MM.1S (cell line): Measurements from ENCODE around the gene RHOC.

Source experiments
- DNase-seq: peaks from one replicate; pipeline ENCODE4 v3.0.0-alpha.2; 2015
- H2AFZ ChIP-seq: fragments of 300-600 bp; sonication (generic); 2 replicates; pipeline ENCODE4 v1.6.0; 2016; ENCODE audit warnings: antibody characterized with exemption, low read length
- H3F3A ChIP-seq: fragments of 300-600 bp; sonication (generic); 2 replicates; pipeline ENCODE4 v1.6.1; 2016; ENCODE audit warnings: mild to moderate bottlenecking, antibody characterized with exemption, low read length, moderate library complexity, mixed read lengths; ENCODE audit not compliant: insufficient read depth
- H3K27ac ChIP-seq: fragments of 300-600 bp; sonication (generic); 2 replicates; pipeline ENCODE4 v1.5.1; 2016; ENCODE audit warnings: mild to moderate bottlenecking, low read length
- H3K27me3 ChIP-seq: fragments of 300-600 bp; sonication (generic); replicated peaks from 2 replicates; pipeline ENCODE4 v1.6.0; 2016; ENCODE audit warnings: low read length; ENCODE audit not compliant: insufficient read depth
- H3K36me3 ChIP-seq: fragments of 300-600 bp; sonication (generic); replicated peaks from 2 replicates; pipeline ENCODE4 v1.6.1; 2016; ENCODE audit warnings: mild to moderate bottlenecking, low read length, mixed read lengths; ENCODE audit not compliant: insufficient read depth
- H3K4me1 ChIP-seq: fragments of 300-600 bp; sonication (generic); 2 replicates; pipeline ENCODE4 v1.6.1; 2016; ENCODE audit warnings: low read length, mixed read lengths
- H3K4me2 ChIP-seq: fragments of 300-600 bp; sonication (generic); 2 replicates; pipeline ENCODE4 v1.6.0; 2016; ENCODE audit warnings: low read depth, low read length
- H3K4me3 ChIP-seq: fragments of 300-600 bp; sonication (generic); 2 replicates; pipeline ENCODE4 v1.5.1; 2016; ENCODE audit warnings: low read length, mixed read lengths
- H3K79me2 ChIP-seq: fragments of 300-600 bp; sonication (generic); 2 replicates; pipeline ENCODE4 v1.6.1; 2016; ENCODE audit warnings: mixed run types, low read length, mixed read lengths
- H3K9ac ChIP-seq: fragments of 300-600 bp; sonication (generic); 2 replicates; pipeline ENCODE4 v1.6.1; 2016; ENCODE audit warnings: low read length, mixed read lengths
- H3K9me2 ChIP-seq: fragments of 300-600 bp; sonication (generic); replicated peaks from 2 replicates; pipeline ENCODE4 v1.6.1; 2016; ENCODE audit warnings: mild to moderate bottlenecking, low read length, mixed read lengths; ENCODE audit not compliant: insufficient read depth
- H3K9me3 ChIP-seq: fragments of 300-600 bp; sonication (generic); replicated peaks from 2 replicates; pipeline ENCODE4 v1.6.1; 2016; ENCODE audit warnings: mild to moderate bottlenecking, low read length, mixed read lengths; ENCODE audit not compliant: insufficient read depth
- H4K20me1 ChIP-seq: fragments of 300-600 bp; sonication (generic); 2 replicates; pipeline ENCODE4 v1.6.1; 2016; ENCODE audit warnings: mild to moderate bottlenecking, low read length, moderate library complexity, mixed read lengths; ENCODE audit not compliant: insufficient read depth
- EZH2 ChIP-seq: fragments of 300-600 bp; sonication (generic); optimal IDR thresholded peaks from 2 replicates; pipeline ENCODE3; 2017; ENCODE audit warnings: low read depth, mild to moderate bottlenecking, antibody characterized with exemption, low read length, mixed read lengths
- EZH2phosphoT487 ChIP-seq: fragments of 300-600 bp; sonication (generic); IDR thresholded peaks from 2 replicates; pipeline ENCODE4 v1.6.1; 2018; ENCODE audit warnings: antibody characterized with exemption, low read length
- TF ChIP-seq, protein P1 (sequence below): fragments of 300-600 bp; sonication (generic); IDR thresholded peaks from 2 replicates; pipeline ENCODE4 v1.5.1; 2016; ENCODE audit warnings: antibody characterized with exemption, low read length, mixed read lengths

Gene RHOC

DNA sequence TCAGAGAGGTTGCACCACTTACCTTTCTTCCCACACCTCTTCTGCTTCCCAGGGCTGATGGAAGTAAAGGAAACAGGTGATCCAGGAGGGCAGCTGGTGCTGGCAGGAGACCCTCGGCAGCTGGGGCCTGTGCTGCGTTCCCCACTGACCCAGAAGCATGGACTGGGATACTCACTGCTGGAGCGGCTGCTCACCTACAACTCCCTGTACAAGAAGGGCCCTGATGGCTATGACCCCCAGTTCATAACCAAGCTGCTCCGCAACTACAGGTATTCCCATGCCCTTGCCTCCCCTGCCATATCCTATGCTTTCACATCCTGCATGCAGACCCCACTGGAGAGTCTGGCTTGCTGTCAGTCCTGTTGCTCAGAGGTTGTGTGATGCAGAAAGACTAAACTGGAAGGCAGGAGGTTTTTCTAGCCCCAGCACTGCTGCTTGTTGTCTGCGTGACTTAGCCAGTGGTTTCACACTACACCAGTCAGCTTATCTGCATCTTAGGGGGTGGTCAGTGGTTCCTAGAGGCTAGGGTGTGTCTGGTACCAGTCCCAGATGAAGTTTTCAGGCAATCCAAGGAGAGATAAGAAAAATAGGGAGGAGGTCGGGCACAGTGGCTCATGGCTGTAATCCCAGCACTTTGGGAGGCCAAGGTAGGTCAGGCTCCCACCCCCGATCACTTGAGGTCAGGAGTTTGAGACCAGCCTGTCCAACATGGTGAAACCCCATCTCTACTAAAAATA lies 10.2 kb downstream of the RHOC start:
- TF ChIP-seq EZH2phosphoT487: no peak
- TF ChIP-seq, protein P1, sequence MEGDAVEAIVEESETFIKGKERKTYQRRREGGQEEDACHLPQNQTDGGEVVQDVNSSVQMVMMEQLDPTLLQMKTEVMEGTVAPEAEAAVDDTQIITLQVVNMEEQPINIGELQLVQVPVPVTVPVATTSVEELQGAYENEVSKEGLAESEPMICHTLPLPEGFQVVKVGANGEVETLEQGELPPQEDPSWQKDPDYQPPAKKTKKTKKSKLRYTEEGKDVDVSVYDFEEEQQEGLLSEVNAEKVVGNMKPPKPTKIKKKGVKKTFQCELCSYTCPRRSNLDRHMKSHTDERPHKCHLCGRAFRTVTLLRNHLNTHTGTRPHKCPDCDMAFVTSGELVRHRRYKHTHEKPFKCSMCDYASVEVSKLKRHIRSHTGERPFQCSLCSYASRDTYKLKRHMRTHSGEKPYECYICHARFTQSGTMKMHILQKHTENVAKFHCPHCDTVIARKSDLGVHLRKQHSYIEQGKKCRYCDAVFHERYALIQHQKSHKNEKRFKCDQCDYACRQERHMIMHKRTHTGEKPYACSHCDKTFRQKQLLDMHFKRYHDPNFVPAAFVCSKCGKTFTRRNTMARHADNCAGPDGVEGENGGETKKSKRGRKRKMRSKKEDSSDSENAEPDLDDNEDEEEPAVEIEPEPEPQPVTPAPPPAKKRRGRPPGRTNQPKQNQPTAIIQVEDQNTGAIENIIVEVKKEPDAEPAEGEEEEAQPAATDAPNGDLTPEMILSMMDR: no peak
- H2AFZ ChIP-seq: no peak overlapping the region
- H3K9ac ChIP-seq: no peak overlapping the region
- H3K36me3 ChIP-seq: no peaks in the 10 kb centered on the region
- H3K27me3 ChIP-seq: no peaks in the 10 kb centered on the region
- H3K27ac ChIP-seq: no peak overlapping the region
- no peaks in the 10 kb centered on the region for H3K9me3 ChIP-seq
- no peaks in the 10 kb centered on the region for H4K20me1 ChIP-seq
- peaks cover 13% of the 10 kb centered on the region for H3K4me1 ChIP-seq
- no peak overlapping the region for H3K4me2 ChIP-seq
- no peaks in the 10 kb centered on the region for H3F3A ChIP-seq
- H3K4me3 ChIP-seq: no peak overlapping the region
- no peaks in the 10 kb centered on the region for H3K79me2 ChIP-seq
- DNase-seq: no peak
- H3K9me2 ChIP-seq: no peaks in the 10 kb centered on the region

DNA sequence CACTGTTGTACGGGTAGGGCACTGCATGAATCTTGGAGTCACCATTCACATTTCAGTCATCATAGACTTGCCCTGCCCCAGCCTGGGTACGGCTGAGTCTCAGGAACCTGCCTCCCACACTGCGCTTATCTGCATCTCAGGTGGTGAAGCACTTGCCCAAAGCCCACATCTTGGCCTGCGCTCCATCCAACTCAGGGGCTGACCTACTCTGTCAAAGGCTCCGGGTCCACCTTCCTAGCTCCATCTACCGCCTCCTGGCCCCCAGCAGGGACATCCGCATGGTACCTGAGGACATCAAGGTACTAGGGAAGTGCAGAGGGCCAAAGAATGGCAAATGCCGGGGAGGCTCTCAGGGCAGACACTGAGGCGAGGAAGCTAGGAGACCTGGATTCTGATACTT lies 11.7 kb downstream of the RHOC start:
- DNase-seq: no peak
- Histone ChIP-seq H3K79me2 (no peaks in the 10 kb centered on the region), H3K9me2 (no peaks in the 10 kb centered on the region), H3K9ac (no peak overlapping the region), H3K27me3 (no peaks in the 10 kb centered on the region), H4K20me1 (no peaks in the 10 kb centered on the region), H3K4me2 (no peak overlapping the region), H3K36me3 (no peaks in the 10 kb centered on the region), H2AFZ (no peak overlapping the region), H3K4me1 (peaks cover 2% of the 10 kb centered on the region), H3K4me3 (no peak overlapping the region), H3K9me3 (no peaks in the 10 kb centered on the region), H3F3A (no peaks in the 10 kb centered on the region), H3K27ac (no peak overlapping the region)
- TF ChIP-seq EZH2phosphoT487: no peak
- TF ChIP-seq, protein P1: no peak

DNA sequence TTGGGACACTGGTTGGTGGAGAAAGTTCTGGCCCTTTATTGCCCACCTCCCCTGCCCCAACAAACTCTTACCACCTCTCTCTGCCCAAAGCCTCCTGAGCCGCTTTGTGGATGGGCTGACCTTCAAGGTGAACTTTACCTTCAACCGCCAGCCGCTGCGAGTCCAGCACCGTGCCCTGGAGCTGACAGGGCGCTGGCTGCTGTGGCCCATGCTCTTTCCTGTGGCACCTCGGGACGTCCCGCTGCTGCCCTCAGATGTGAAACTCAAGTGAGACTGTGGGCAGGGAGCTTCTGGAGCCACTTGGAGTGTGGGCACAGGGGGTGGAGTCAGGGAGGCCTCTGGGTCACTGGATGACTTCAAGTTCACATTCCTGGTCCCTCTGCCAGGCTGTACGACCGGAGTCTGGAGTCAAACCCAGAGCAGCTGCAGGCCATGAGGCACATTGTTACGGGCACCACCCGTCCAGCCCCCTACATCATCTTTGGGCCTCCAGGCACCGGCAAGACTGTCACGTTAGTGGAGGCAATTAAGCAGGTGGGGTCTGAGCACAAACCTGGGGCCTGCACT lies 12.5 kb downstream of the RHOC start:
- Histone ChIP-seq H3K36me3 (no peaks in the 10 kb centered on the region), H3K9me2 (no peaks in the 10 kb centered on the region), H3K4me3 (no peak overlapping the region), H3K9me3 (no peaks in the 10 kb centered on the region), H3K27me3 (no peaks in the 10 kb centered on the region), H3F3A (no peaks in the 10 kb centered on the region), H3K27ac (no peak overlapping the region), H3K4me1 (no peaks in the 10 kb centered on the region), H3K79me2 (no peaks in the 10 kb centered on the region), H3K9ac (no peak overlapping the region), H3K4me2 (no peak overlapping the region), H4K20me1 (no peaks in the 10 kb centered on the region), H2AFZ (no peak overlapping the region)
- no peak for DNase-seq
- TF ChIP-seq, protein P1: no peak
- TF ChIP-seq EZH2phosphoT487 (no peak), EZH2 (no peak)
